Ascending aorta (tissue), 2 donors: Measurements from ENCODE around the gene VSIG4. TPM values are rescaled to one million over a fixed set of nuclear protein-coding genes. Genes with fewer than 3 reads are reported as not detected.

Experiments
- DNase-seq, 2 donors: peaks; one replicate each; pipeline ENCODE4 v3.0.0-alpha.2; 2019; ENCODE audit warnings: low spot score in 2 of 2
- H3K27ac ChIP-seq, 2 donors: fragments of 200-600 bp; sonication (generic); one replicate each; pipeline ENCODE4 v1.5.1; 2016 to 2017; ENCODE audit warnings: mild to moderate bottlenecking in 1 of 2
- H3K27me3 ChIP-seq: fragments of 200-600 bp; sonication (generic); one replicate; pipeline ENCODE4 v1.5.1; 2017
- H3K36me3 ChIP-seq, 2 donors: fragments of 200-600 bp; sonication (generic); one replicate each; pipeline ENCODE4 v1.5.1; 2016
- H3K4me1 ChIP-seq, 2 donors: fragments of 200-600 bp; sonication (generic); one replicate each; pipeline ENCODE4 v1.5.1; 2016 to 2017; ENCODE audit warnings: mild to moderate bottlenecking in 1 of 2
- H3K4me3 ChIP-seq, 2 donors: fragments of 200-600 bp; sonication (generic); one replicate each; pipeline ENCODE4 v1.5.1; 2016 to 2017; ENCODE audit warnings: mild to moderate bottlenecking in 1 of 2
- H3K9me3 ChIP-seq, 2 donors: fragments of 200-600 bp; sonication (generic); one replicate each; pipeline ENCODE4 v1.5.1; 2016
- CTCF ChIP-seq, 3 experiments: fragments of 200-600 bp in 2 of 3; fragments of 450-650 bp in 1 of 3; sonication (generic) in 2 of 3; IDR thresholded peaks; one replicate each; pipeline ENCODE4 v1.5.1; 2016 to 2019; ENCODE audit warnings: antibody characterized with exemption in 3 of 3, mild to moderate bottlenecking in 1 of 3, moderate library complexity in 1 of 3
- intact Hi-C: fragments of 100-400 bp; cut with DNase I; formaldehyde crosslinking; loops from one replicate; pipeline ENCODE4 v1.15.1; 2023
- total RNA-seq: library from RNA; depleted of rRNA; stranded (reverse); fragments of >200 nt; gene quantifications from one replicate; pipeline ENCODE4 v1.1.0, GENCODE V29; 2016

VSIG4 gene
- total RNA-seq, 1 donor from 2014 or later, result 157 TPM

- Histone ChIP-seq H3K27me3 (no peaks in the 10 kb centered on the region), H3K4me1 (no peaks in the 10 kb centered on the region), H3K9me3 (no peaks in the 10 kb centered on the region), H3K4me3 (no peak overlapping the region), H3K36me3 (no peaks in the 10 kb centered on the region), H3K27ac (no peak overlapping the region)
- no peak for TF ChIP-seq CTCF (IDR thresholded peaks at IDR 0.05)
- intact Hi-C loops, result no loop called here
- no peak for DNase-seq
Observed at GRCh38 chrX:66023385-66024091, 16.3 kb downstream of the VSIG4 start.

GRCh38 chrX:66022632-66023384, 17.1 kb downstream of the VSIG4 start:
- H3K27ac ChIP-seq, result no peak overlapping the region
- intact Hi-C loops, result no loop called here
- no peak for TF ChIP-seq CTCF (IDR thresholded peaks at IDR 0.05)
- H3K4me1 ChIP-seq, result no peaks in the 10 kb centered on the region
- DNase-seq, result no peak
- H3K36me3 ChIP-seq, result no peaks in the 10 kb centered on the region
- no peak overlapping the region for H3K4me3 ChIP-seq
- no peaks in the 10 kb centered on the region for H3K9me3 ChIP-seq
- no peaks in the 10 kb centered on the region for H3K27me3 ChIP-seq

- no peak overlapping the region for H3K27ac ChIP-seq
- no peaks in the 10 kb centered on the region for H3K36me3 ChIP-seq
- H3K4me3 ChIP-seq, result no peak overlapping the region
- no peaks in the 10 kb centered on the region for H3K27me3 ChIP-seq
- DNase-seq, result no peak
- no peaks in the 10 kb centered on the region for H3K4me1 ChIP-seq
- H3K9me3 ChIP-seq, result no peaks in the 10 kb centered on the region
- TF ChIP-seq CTCF (IDR thresholded peaks at IDR 0.05), result no peak
- intact Hi-C loops, result no loop called here
Observed at GRCh38 chrX:66021765-66022631, 17.9 kb downstream of the VSIG4 start.

- Histone ChIP-seq H3K4me3 (no peak overlapping the region), H3K27ac (no peak overlapping the region), H3K36me3 (no peaks in the 10 kb centered on the region), H3K27me3 (no peaks in the 10 kb centered on the region), H3K4me1 (no peaks in the 10 kb centered on the region), H3K9me3 (no peaks in the 10 kb centered on the region)
- intact Hi-C loops, result no loop called here
- DNase-seq, result no peak
- TF ChIP-seq CTCF (IDR thresholded peaks at IDR 0.05), result no peak
Observed at GRCh38 chrX:66021401-66021764, 18.5 kb downstream of the VSIG4 start.

GRCh38 chrX:66020631-66021334, 19.1 kb downstream of the VSIG4 start:
- no peaks in the 10 kb centered on the region for H3K36me3 ChIP-seq
- no peak overlapping the region for H3K4me3 ChIP-seq
- no peaks in the 10 kb centered on the region for H3K4me1 ChIP-seq
- H3K27me3 ChIP-seq, result no peaks in the 10 kb centered on the region
- no peak for DNase-seq
- no peak for TF ChIP-seq CTCF (IDR thresholded peaks at IDR 0.05)
- no peaks in the 10 kb centered on the region for H3K9me3 ChIP-seq
- no peak overlapping the region for H3K27ac ChIP-seq
- intact Hi-C loops, result no loop called here
